RWPE2 (cell line): ENCODE measurements around the gene MED10.

Experiments used
- ATAC-seq: fragments of 200-7000 bp; cut with Tn5 transposase; 3 replicates; pipeline ENCODE4 v1.9.1; 2021; ENCODE audit warnings: low read depth
- DNase-seq: peaks from one replicate; pipeline ENCODE4 v3.0.0-alpha.2; 2020; ENCODE audit warnings: low spot score
- H3K27ac ChIP-seq: fragments of 450-650 bp; 2 replicates; pipeline ENCODE4 v1.5.1; 2017; ENCODE audit warnings: mild to moderate bottlenecking; ENCODE audit not compliant: poor library complexity, severe bottlenecking
- H3K27me3 ChIP-seq: fragments of 250-450 bp; sonication (Bioruptor Pico); 2 replicates; pipeline ENCODE4 v1.5.1; 2021; ENCODE audit warnings: mild to moderate bottlenecking, moderate library complexity; ENCODE audit not compliant: insufficient read depth, poor library complexity, severe bottlenecking
- H3K36me3 ChIP-seq: fragments of 250-450 bp; sonication (Bioruptor Pico); 2 replicates; pipeline ENCODE4 v1.5.1; 2020; ENCODE audit warnings: low read depth, mild to moderate bottlenecking, moderate library complexity
- H3K4me1 ChIP-seq: fragments of 250-450 bp; sonication (Bioruptor Pico); 2 replicates; pipeline ENCODE4 v1.5.1; 2021; ENCODE audit warnings: mild to moderate bottlenecking, moderate library complexity; ENCODE audit not compliant: insufficient read depth, poor library complexity, severe bottlenecking
- H3K4me3 ChIP-seq: fragments of 250-450 bp; sonication (Bioruptor Pico); 2 replicates; pipeline ENCODE4 v1.5.1; 2021; ENCODE audit warnings: mild to moderate bottlenecking, moderate library complexity; ENCODE audit not compliant: severe bottlenecking
- H3K9me3 ChIP-seq: fragments of 250-450 bp; sonication (Bioruptor Pico); 2 replicates; pipeline ENCODE4 v1.5.1; 2021; ENCODE audit warnings: mild to moderate bottlenecking, moderate library complexity; ENCODE audit not compliant: severe bottlenecking
- CTCF ChIP-seq: fragments of 450-650 bp; IDR thresholded peaks from one replicate; pipeline ENCODE4 v1.5.1; 2017; ENCODE audit warnings: mild to moderate bottlenecking, moderate library complexity; ENCODE audit not compliant: poor library complexity, severe bottlenecking

The MED10 gene

GRCh38 chr5:6423327-6424109 is 45.2 kb upstream of the MED10 start:
- no peak for TF ChIP-seq CTCF
- Histone ChIP-seq H3K4me3 (no peak overlapping the region), H3K27me3 (no peaks in the 10 kb centered on the region), H3K9me3 (no peaks in the 10 kb centered on the region), H3K36me3 (no peaks in the 10 kb centered on the region), H3K27ac (peak overlapping the region; percentile 8), H3K4me1 (peaks cover 13% of the 10 kb centered on the region)
- ATAC-seq (no peak), DNase-seq (no peak)

- Histone ChIP-seq H3K36me3 (no peaks in the 10 kb centered on the region), H3K27ac (peak overlapping the region; percentile 59), H3K27me3 (no peaks in the 10 kb centered on the region), H3K4me3 (no peak overlapping the region), H3K9me3 (no peaks in the 10 kb centered on the region), H3K4me1 (peaks cover 13% of the 10 kb centered on the region)
- ATAC-seq (peak; percentile 79), DNase-seq (no peak)
- no peak for TF ChIP-seq CTCF
Observed at GRCh38 chr5:6419340-6419852, 41.0 kb upstream of the MED10 start.

GRCh38 chr5:6418679-6419276 is 40.4 kb upstream of the MED10 start:
- H3K9me3 ChIP-seq, result no peaks in the 10 kb centered on the region
- no peak overlapping the region for H3K4me3 ChIP-seq
- no peak for DNase-seq
- H3K36me3 ChIP-seq, result no peaks in the 10 kb centered on the region
- no peak for TF ChIP-seq CTCF
- peaks cover 13% of the 10 kb centered on the region for H3K4me1 ChIP-seq
- no peaks in the 10 kb centered on the region for H3K27me3 ChIP-seq
- peak overlapping the region; percentile 59 for H3K27ac ChIP-seq
- ATAC-seq, result no peak

GRCh38 chr5:6417657-6418056 is 39.3 kb upstream of the MED10 start:
- Histone ChIP-seq H3K27me3 (no peaks in the 10 kb centered on the region), H3K36me3 (no peaks in the 10 kb centered on the region), H3K9me3 (no peaks in the 10 kb centered on the region), H3K27ac (no peak overlapping the region), H3K4me3 (no peak overlapping the region), H3K4me1 (peaks cover 13% of the 10 kb centered on the region)
- ATAC-seq (no peak), DNase-seq (no peak)
- no peak for TF ChIP-seq CTCF

GRCh38 chr5:6412811-6413210 is 34.5 kb upstream of the MED10 start:
- DNase-seq, result no peak
- no peaks in the 10 kb centered on the region for H3K27me3 ChIP-seq
- no peak overlapping the region for H3K27ac ChIP-seq
- H3K4me1 ChIP-seq, result no peaks in the 10 kb centered on the region
- TF ChIP-seq CTCF, result no peak
- ATAC-seq, result no peak
- H3K9me3 ChIP-seq, result no peaks in the 10 kb centered on the region
- no peaks in the 10 kb centered on the region for H3K36me3 ChIP-seq
- no peak overlapping the region for H3K4me3 ChIP-seq
